ENCODE measurements around the gene SLTM. TPM values are rescaled to one million over a fixed set of nuclear protein-coding genes. Genes with fewer than 3 reads are reported as not detected.
"Not testable (repeated sequence)": the region's sequence is repeated elsewhere in the genome, so short reads cannot be mapped to it uniquely, and the experiment has no call there.

The SLTM gene
- total RNA-seq, 2 experiments from 2014 or later = 103 to 129 TPM

GRCh38 chr15:58921267-58921790 is 12.2 kb downstream of the SLTM start:
- Histone ChIP-seq H4K20me1 (ENCODE audit: insufficient read depth, low read length) (peaks cover 16% of the 10 kb centered on the region; the same call in 1 of the 2 replicates), H3K4me3 (ENCODE audit: low read depth, low read length, poor library complexity, severe bottlenecking) (no peak overlapping the region), H2AFZ (ENCODE audit: low read length) (no peak overlapping the region), H3K9me3 (ENCODE audit: low read length) (no peaks in the 10 kb centered on the region), H3K36me3 (ENCODE audit: insufficient read depth, low read length) (peaks cover 71% of the 10 kb centered on the region), H3K27ac (ENCODE audit: low read depth, low read length, poor library complexity, severe bottlenecking) (no peak overlapping the region), H3K9me2 (ENCODE audit: insufficient read depth, low read length) (no peaks in the 10 kb centered on the region), H3K4me2 (ENCODE audit: low read length) (no peak overlapping the region), H3K4me1 (ENCODE audit: insufficient read depth, low read length, poor library complexity, severe bottlenecking) (peaks cover 24% of the 10 kb centered on the region), H3K79me2 (ENCODE audit: insufficient read depth, low read depth, low read length) (peaks cover 87% of the 10 kb centered on the region)
- CTCF ChIA-PET (ENCODE audit: unreplicated experiment) = no interaction called here
- intact Hi-C loops (cut with micrococcal nuclease; ENCODE audit: unreplicated experiment) = no loop called here
- POLR2A ChIA-PET = interaction anchor here (1.0 kb wide), 1 partner anchor 11 kb away, joined by 3 read pairs; no protein-coding TSS in a partner anchor
- no peak for DNase-seq (ENCODE audit: low spot score)
- TF ChIP-seq EZH2phosphoT487 (IDR thresholded peaks at IDR 0.05; ENCODE audit: borderline replicate concordance, low read depth, low read length) (no peak), CTCF (conservative IDR thresholded peaks at IDR 0.05; ENCODE audit: low read length) (no peak)
- no TSS peak for BruUV-seq (replicated peaks)

- intact Hi-C loops (cut with micrococcal nuclease; ENCODE audit: unreplicated experiment); CTCF ChIA-PET (ENCODE audit: unreplicated experiment); H2AFZ ChIP-seq (ENCODE audit: low read length); BruUV-seq (replicated peaks); H3K4me3 ChIP-seq (ENCODE audit: low read depth, low read length, poor library complexity, severe bottlenecking); H3K4me2 ChIP-seq (ENCODE audit: low read length); H3K9me3 ChIP-seq (ENCODE audit: low read length); DNase-seq (ENCODE audit: low spot score); H3K27ac ChIP-seq (ENCODE audit: low read depth, low read length, poor library complexity, severe bottlenecking); H3K9me2 ChIP-seq (ENCODE audit: insufficient read depth, low read length): not testable (repeated sequence)
- H4K20me1 ChIP-seq (ENCODE audit: insufficient read depth, low read length) = peaks cover 17% of the 10 kb centered on the region; the same call in 1 of the 2 replicates
- H3K36me3 ChIP-seq (ENCODE audit: insufficient read depth, low read length) = peaks cover 71% of the 10 kb centered on the region
- POLR2A ChIA-PET = interaction anchor here (0.7 kb wide), 1 partner anchor 156 kb away, joined by 3 read pairs; no protein-coding TSS in a partner anchor
- H3K79me2 ChIP-seq (ENCODE audit: insufficient read depth, low read depth, low read length) = peaks cover 82% of the 10 kb centered on the region
- H3K4me1 ChIP-seq (ENCODE audit: insufficient read depth, low read length, poor library complexity, severe bottlenecking) = peaks cover 15% of the 10 kb centered on the region
Observed at GRCh38 chr15:58920447-58920846, 13.0 kb downstream of the SLTM start.

GRCh38 chr15:58919232-58919631 is 14.2 kb downstream of the SLTM start:
- H3K9me2 ChIP-seq (ENCODE audit: insufficient read depth, low read length) = no peaks in the 10 kb centered on the region
- peaks cover 15% of the 10 kb centered on the region; the same call in 1 of the 2 replicates for H4K20me1 ChIP-seq (ENCODE audit: insufficient read depth, low read length)
- CTCF ChIA-PET (ENCODE audit: unreplicated experiment) = no interaction called here
- no peak overlapping the region for H3K4me2 ChIP-seq (ENCODE audit: low read length)
- H3K79me2 ChIP-seq (ENCODE audit: insufficient read depth, low read depth, low read length) = peaks cover 74% of the 10 kb centered on the region
- POLR2A ChIA-PET = no interaction called here
- H3K27ac ChIP-seq (ENCODE audit: low read depth, low read length, poor library complexity, severe bottlenecking) = no peak overlapping the region
- no peaks in the 10 kb centered on the region for H3K9me3 ChIP-seq (ENCODE audit: low read length)
- no peak overlapping the region for H3K4me3 ChIP-seq (ENCODE audit: low read depth, low read length, poor library complexity, severe bottlenecking)
- no peak overlapping the region for H2AFZ ChIP-seq (ENCODE audit: low read length)
- H3K4me1 ChIP-seq (ENCODE audit: insufficient read depth, low read length, poor library complexity, severe bottlenecking) = peaks cover 3% of the 10 kb centered on the region
- BruUV-seq (replicated peaks) = no TSS peak
- TF ChIP-seq EZH2phosphoT487 (IDR thresholded peaks at IDR 0.05; ENCODE audit: borderline replicate concordance, low read depth, low read length) = no peak
- TF ChIP-seq CTCF (conservative IDR thresholded peaks at IDR 0.05; ENCODE audit: low read length) = no peak
- intact Hi-C loops (cut with micrococcal nuclease; ENCODE audit: unreplicated experiment) = no loop called here
- no peak for DNase-seq (ENCODE audit: low spot score)
- H3K36me3 ChIP-seq (ENCODE audit: insufficient read depth, low read length) = peaks cover 71% of the 10 kb centered on the region
